K562 (cell line): ENCODE data around the gene PELI3. TPM values are rescaled to one million over a fixed set of nuclear protein-coding genes. Genes with fewer than 3 reads are reported as not detected.
A peak's percentile ranks its signal among the peaks of the same experiment; 100 is the strongest.

Experiments used
- ARNT ChIP-seq, 2 experiments: fragments of 450-650 bp; IDR thresholded peaks; 2 replicates each; pipeline ENCODE4 v1.6.1; 2016; ENCODE audit warnings: mild to moderate bottlenecking in 1 of 2
- BCL6 ChIP-seq: fragments of 250-450 bp; sonication (Bioruptor Pico); IDR thresholded peaks from 2 replicates; pipeline ENCODE4 v1.4.0; 2020
- DEAF1 ChIP-seq: fragments of 450-650 bp; formaldehyde crosslinking; IDR thresholded peaks from 2 replicates; pipeline ENCODE4 v1.4.0; 2020; ENCODE audit warnings: mild to moderate bottlenecking, moderate library complexity
- GTF2A2 ChIP-seq: IDR thresholded peaks from 2 replicates; pipeline ENCODE4 v1.6.1; 2016; ENCODE audit warnings: mild to moderate bottlenecking, missing genetic modification characterization, missing compliant biosample characterization
- GTF2F1 ChIP-seq: IDR thresholded peaks from 2 replicates; pipeline ENCODE4 v1.6.1; 2011; ENCODE audit warnings: low read depth, low read length, improper control_type of control experiment
- HMG20B ChIP-seq: fragments of 250-450 bp; sonication (Bioruptor Pico); IDR thresholded peaks from 2 replicates; pipeline ENCODE4 v1.5.0; 2021; ENCODE audit warnings: mild to moderate bottlenecking
- NRF1 ChIP-seq, 2 experiments: fragments of 450-650 bp; IDR thresholded peaks in 1 of 2; conservative IDR thresholded peaks in 1 of 2; 2 replicates each; pipeline ENCODE4 v1.6.1; 2014; ENCODE audit warnings: mild to moderate bottlenecking in 2 of 2
- PHF21A ChIP-seq: fragments of 450-650 bp; IDR thresholded peaks from 2 replicates; pipeline ENCODE4 v1.6.1; 2017; ENCODE audit warnings: low read depth, borderline replicate concordance
- PKNOX1 ChIP-seq: fragments of 450-650 bp; IDR thresholded peaks from 2 replicates; pipeline ENCODE4 v1.6.1; 2016
- RBM14 ChIP-seq: fragments of 200-400 bp; formaldehyde crosslinking; IDR thresholded peaks from 2 replicates; pipeline ENCODE4 v1.6.1; 2018; ENCODE audit warnings: low read depth, mild to moderate bottlenecking, low read length, moderate library complexity, borderline replicate concordance; ENCODE audit not compliant: insufficient read depth
- RCOR1 ChIP-seq, 2 experiments: IDR thresholded peaks; 2 replicates each; pipeline ENCODE4 v1.6.1; 2012; ENCODE audit warnings: low read depth in 2 of 2, low read length in 2 of 2, borderline replicate concordance in 1 of 2, improper control_type of control experiment in 1 of 2
- SRF ChIP-seq, 2 experiments: fragments of 250-450, 450-650 bp in 1 of 2; sonication (Bioruptor Pico) in 1 of 2; sonication (generic) in 1 of 2; formaldehyde crosslinking; IDR thresholded peaks; 2 replicates each; pipeline versions ENCODE4 v1.5.0 to v1.5.1; 2020 to 2022; ENCODE audit warnings: mild to moderate bottlenecking in 1 of 2, missing genetic modification reagents in 1 of 2
- TAF9B ChIP-seq: fragments of 450-650 bp; IDR thresholded peaks from 2 replicates; pipeline ENCODE4 v1.6.1; 2018; ENCODE audit warnings: mild to moderate bottlenecking; ENCODE audit not compliant: partially characterized antibody
- TCF7 ChIP-seq: sonication (generic); IDR thresholded peaks from 2 replicates; pipeline ENCODE4 v1.6.1; 2016; ENCODE audit warnings: antibody characterized with exemption, borderline replicate concordance
- TFE3 ChIP-seq: fragments of 450-650 bp; formaldehyde crosslinking; IDR thresholded peaks from 2 replicates; pipeline ENCODE4 v1.4.0; 2020; ENCODE audit warnings: mild to moderate bottlenecking, mixed read lengths
- ZBTB1 ChIP-seq: sonication (generic); formaldehyde crosslinking; IDR thresholded peaks from 2 replicates; pipeline ENCODE4 v1.8.1; 2023; ENCODE audit warnings: missing genetic modification reagents, low read depth, mild to moderate bottlenecking, borderline replicate concordance
- ZNF586 ChIP-seq: fragments of 450-650 bp; formaldehyde crosslinking; conservative IDR thresholded peaks from 2 replicates; pipeline ENCODE4 v1.4.0; 2020; ENCODE audit warnings: mild to moderate bottlenecking, moderate library complexity
- polyA plus RNA-seq, 8 experiments: library from polyadenylated mRNA; depleted of rRNA in 4 of 8; stranded (reverse) in 5 of 8; unstranded in 3 of 8; fragments of >200 nt; fragmentation: Nextera tagmentation in 2 of 8; fragmentation: Illumina TruSeq in 1 of 8; extraction: Ambion mirVana in 2 of 8; extraction: Trizol in 1 of 8; gene quantifications; 2 replicates each; pipeline versions ENCODE4 v1.2.1 to v1.2.3, GENCODE V29; 2011 to 2014; ENCODE audit warnings: inconsistent platforms in 1 of 8, missing spikeins in 1 of 8
- total RNA-seq, 7 experiments: library from RNA; depleted of rRNA in 6 of 7; stranded (reverse); fragments of >200 nt in 6 of 7; fragmentation: Illumina TruSeq in 2 of 7; extraction: Trizol in 2 of 7; gene quantifications; 2 replicates each; pipeline versions ENCODE4 v1.2.1 to v1.2.3, GENCODE V29; 2011 to 2021; ENCODE audit warnings: low replicate concordance in 1 of 7
- TF ChIP-seq, protein P1 (sequence below): fragments of 450-650 bp; IDR thresholded peaks from 2 replicates; pipeline ENCODE4 v1.6.1; 2016; ENCODE audit warnings: mild to moderate bottlenecking
- TF ChIP-seq, protein P2 (sequence below): sonication (generic); formaldehyde crosslinking; IDR thresholded peaks from 2 replicates; pipeline ENCODE4 v1.8.0; 2022; ENCODE audit warnings: mild to moderate bottlenecking, missing genetic modification reagents

PELI3 gene
- total and polyA plus RNA-seq, 9 of the 15 experiments (the other 6 are each of a cell fraction or from before 2014, with no cell fraction given), result 0.17 to 4.2 (median 1.9) TPM

DNA sequence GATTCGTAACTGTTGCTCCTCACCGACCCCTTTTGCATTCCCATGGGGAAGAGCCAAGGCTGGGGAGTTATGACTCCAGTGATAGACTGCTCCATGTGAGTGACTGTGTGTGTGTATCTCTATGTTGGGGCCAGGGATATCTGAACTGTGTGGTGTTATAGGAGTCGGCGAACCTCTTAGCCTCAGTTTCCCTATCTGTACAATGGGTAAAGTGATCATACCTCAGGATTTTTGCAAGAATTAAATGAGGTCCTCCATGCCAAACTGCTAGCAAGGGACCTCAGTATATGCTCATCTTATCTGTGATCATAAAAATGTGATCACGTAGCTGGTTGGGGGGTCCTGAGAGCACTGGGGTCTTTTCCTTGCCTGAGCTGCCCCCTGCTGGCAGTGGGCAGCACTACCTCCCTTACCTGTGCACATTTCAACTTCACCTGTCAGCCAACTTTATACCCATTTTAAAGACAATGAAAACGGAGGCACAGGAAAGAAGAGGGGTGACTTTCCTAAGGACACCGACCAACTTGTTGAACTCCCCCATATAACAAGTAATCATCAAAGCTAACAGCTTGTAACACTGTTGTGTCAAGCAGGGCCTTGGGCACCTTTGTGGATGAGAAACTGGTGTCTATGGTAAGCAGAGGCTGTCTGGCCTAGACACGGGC, 12.2 kb downstream of the PELI3 start (continued):
- TF ChIP-seq GTF2A2 (tag), result no peak
- peak; percentile 83 for TF ChIP-seq PKNOX1
- TF ChIP-seq TFE3 (CRISPR knock-in tag), result no peak
- TF ChIP-seq RBM14, result no peak
- 0 out of 4 replicates have a peak, but pooled peaks of 1 of the 2 experiments have one; percentile 11 for TF ChIP-seq SRF (CRISPR knock-in tag; IDR thresholded peaks at IDR 0.05)
- no peak for TF ChIP-seq PHF21A
- peak; percentile 34; the same call in 1 of the 2 replicates for TF ChIP-seq DEAF1 (CRISPR knock-in tag)
- TF ChIP-seq RCOR1 (IDR thresholded peaks at IDR 0.05; ENCODE audit: borderline replicate concordance in 1 of 2, low read depth in 2 of 2, low read length in 2 of 2), result peak in 1 of 2 experiments; percentile 49; a peak in 1 of 4 replicates
- TF ChIP-seq NRF1 (conservative IDR thresholded peaks at IDR 0.05 in 1 of 2, IDR thresholded peaks at IDR 0.05 in 1 of 2), result peak in 1 of 2 experiments; percentile 14; a peak in 1 of 4 replicates
- TF ChIP-seq, protein P1, sequence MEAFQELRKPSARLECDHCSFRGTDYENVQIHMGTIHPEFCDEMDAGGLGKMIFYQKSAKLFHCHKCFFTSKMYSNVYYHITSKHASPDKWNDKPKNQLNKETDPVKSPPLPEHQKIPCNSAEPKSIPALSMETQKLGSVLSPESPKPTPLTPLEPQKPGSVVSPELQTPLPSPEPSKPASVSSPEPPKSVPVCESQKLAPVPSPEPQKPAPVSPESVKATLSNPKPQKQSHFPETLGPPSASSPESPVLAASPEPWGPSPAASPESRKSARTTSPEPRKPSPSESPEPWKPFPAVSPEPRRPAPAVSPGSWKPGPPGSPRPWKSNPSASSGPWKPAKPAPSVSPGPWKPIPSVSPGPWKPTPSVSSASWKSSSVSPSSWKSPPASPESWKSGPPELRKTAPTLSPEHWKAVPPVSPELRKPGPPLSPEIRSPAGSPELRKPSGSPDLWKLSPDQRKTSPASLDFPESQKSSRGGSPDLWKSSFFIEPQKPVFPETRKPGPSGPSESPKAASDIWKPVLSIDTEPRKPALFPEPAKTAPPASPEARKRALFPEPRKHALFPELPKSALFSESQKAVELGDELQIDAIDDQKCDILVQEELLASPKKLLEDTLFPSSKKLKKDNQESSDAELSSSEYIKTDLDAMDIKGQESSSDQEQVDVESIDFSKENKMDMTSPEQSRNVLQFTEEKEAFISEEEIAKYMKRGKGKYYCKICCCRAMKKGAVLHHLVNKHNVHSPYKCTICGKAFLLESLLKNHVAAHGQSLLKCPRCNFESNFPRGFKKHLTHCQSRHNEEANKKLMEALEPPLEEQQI, result 0 out of 2 replicates have a peak, but pooled peaks have one; percentile 34
- no peak for TF ChIP-seq GTF2F1
- TF ChIP-seq, protein P2, sequence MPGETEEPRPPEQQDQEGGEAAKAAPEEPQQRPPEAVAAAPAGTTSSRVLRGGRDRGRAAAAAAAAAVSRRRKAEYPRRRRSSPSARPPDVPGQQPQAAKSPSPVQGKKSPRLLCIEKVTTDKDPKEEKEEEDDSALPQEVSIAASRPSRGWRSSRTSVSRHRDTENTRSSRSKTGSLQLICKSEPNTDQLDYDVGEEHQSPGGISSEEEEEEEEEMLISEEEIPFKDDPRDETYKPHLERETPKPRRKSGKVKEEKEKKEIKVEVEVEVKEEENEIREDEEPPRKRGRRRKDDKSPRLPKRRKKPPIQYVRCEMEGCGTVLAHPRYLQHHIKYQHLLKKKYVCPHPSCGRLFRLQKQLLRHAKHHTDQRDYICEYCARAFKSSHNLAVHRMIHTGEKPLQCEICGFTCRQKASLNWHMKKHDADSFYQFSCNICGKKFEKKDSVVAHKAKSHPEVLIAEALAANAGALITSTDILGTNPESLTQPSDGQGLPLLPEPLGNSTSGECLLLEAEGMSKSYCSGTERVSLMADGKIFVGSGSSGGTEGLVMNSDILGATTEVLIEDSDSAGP, result no peak
- no peak; a peak in 1 of 4 replicates for TF ChIP-seq ARNT (IDR thresholded peaks at IDR 0.05)
- TF ChIP-seq TAF9B, result no peak
- no peak for TF ChIP-seq BCL6
- TF ChIP-seq TCF7, result no peak
- no peak for TF ChIP-seq HMG20B (CRISPR knock-in tag)
- TF ChIP-seq ZBTB1 (CRISPR knock-in tag), result no peak
- TF ChIP-seq ZNF586 (CRISPR knock-in tag), result no peak
